Gastrocnemius medialis (tissue), 4 donors: Measurements from ENCODE around the gene SKIC2. TPM values are rescaled to one million over a fixed set of nuclear protein-coding genes. Genes with fewer than 3 reads are reported as not detected.

Source experiments
- ATAC-seq, 2 donors: fragments of 150-250 bp; one replicate each; pipeline ENCODE4 v1.9.1; 2016
- DNase-seq, 2 donors: peaks; one replicate each; pipeline ENCODE4 v3.0.0-alpha.2; 2019
- H3K27ac ChIP-seq, 4 donors: fragments of 200-600 bp; sonication (generic); 1 replicate in 1 of 4; 2 replicates in 3 of 4; pipeline ENCODE4 v1.5.1; 2016 to 2018; ENCODE audit warnings: mild to moderate bottlenecking in 2 of 4, moderate library complexity in 1 of 4
- H3K27me3 ChIP-seq, 3 donors: fragments of 200-600 bp; sonication (generic) in 2 of 3; 1 replicate in 1 of 3; 2 replicates in 2 of 3; pipeline versions ENCODE4 v1.5.1 to v1.6.0; 2016 to 2019; ENCODE audit warnings: mild to moderate bottlenecking in 1 of 3, moderate library complexity in 1 of 3
- H3K36me3 ChIP-seq, 2 donors: fragments of 200-600 bp; sonication (generic) in 1 of 2; one replicate each; pipeline ENCODE4 v1.5.1; 2017 to 2018
- H3K4me1 ChIP-seq, 2 donors: fragments of 200-600 bp; sonication (generic) in 1 of 2; one replicate each; pipeline ENCODE4 v1.5.1; 2016 to 2017; ENCODE audit warnings: mild to moderate bottlenecking in 2 of 2
- H3K4me3 ChIP-seq, 4 donors: fragments of 200-600 bp; sonication (generic) in 3 of 4; 1 replicate in 1 of 4; 2 replicates in 3 of 4; pipeline ENCODE4 v1.5.1; 2016 to 2019; ENCODE audit warnings: mild to moderate bottlenecking in 2 of 4
- H3K9me3 ChIP-seq, 3 donors: fragments of 200-600 bp; sonication (generic) in 2 of 3; 1 replicate in 1 of 3; 2 replicates in 2 of 3; pipeline ENCODE4 v1.5.1; 2016 to 2019
- CTCF ChIP-seq, 5 experiments: fragments of 450-650 bp in 3 of 5; fragments of 200-600 bp in 2 of 5; sonication (generic) in 2 of 5; IDR thresholded peaks in 4 of 5; conservative IDR thresholded peaks in 1 of 5; 1 replicate in 4 of 5; 2 replicates in 1 of 5; pipeline ENCODE4 v1.5.1; 2016 to 2019; ENCODE audit warnings: antibody characterized with exemption in 5 of 5, mild to moderate bottlenecking in 3 of 5, moderate library complexity in 3 of 5
- POLR2A ChIP-seq, 2 donors: fragments of 450-650 bp; IDR thresholded peaks; one replicate each; pipeline ENCODE4 v1.6.1; 2017; ENCODE audit warnings: antibody characterized with exemption in 2 of 2, mild to moderate bottlenecking in 2 of 2, moderate library complexity in 2 of 2
- in situ Hi-C, 4 donors: fragments of 200-750 bp; cut with MboI; loops; one replicate each; pipeline versions ENCODE4 v1.15.0 to v1.8.0; 2017; ENCODE audit warnings: low sequenced_read_pairs in 4 of 4
- intact Hi-C: fragments of 100-400 bp; cut with DNase I; formaldehyde crosslinking; loops from one replicate; pipeline ENCODE4 v1.15.1; 2023; ENCODE audit warnings: low total_unique reads
- total RNA-seq, 4 donors: library from RNA; depleted of rRNA; stranded (reverse); fragments of >200 nt; gene quantifications; one replicate each; pipeline versions ENCODE4 v1.1.0 to v1.2.3, GENCODE V29; 2016

SKIC2 gene
- total RNA-seq, 4 donors from 2014 or later, result 21.2 to 51.9 (median 22.7) TPM

GRCh38 chr6:31940256-31940664 lies 18.7 kb upstream of the SKIC2 start:
- no peak overlapping the region for H3K4me3 ChIP-seq
- DNase-seq, result no peak
- no peaks in the 10 kb centered on the region for H3K4me1 ChIP-seq
- no peaks in the 10 kb centered on the region for H3K36me3 ChIP-seq
- no peak overlapping the region for H3K27ac ChIP-seq
- TF ChIP-seq POLR2A (IDR thresholded peaks at IDR 0.05) (no peak), CTCF (IDR thresholded peaks at IDR 0.05 in 4 of 5, conservative IDR thresholded peaks at IDR 0.05 in 1 of 5) (no peak)
- in situ Hi-C loops, result no loop called here
- H3K27me3 ChIP-seq, result peaks cover 3 to 12% (median 10%) of the 10 kb centered on the region in 3 donors
- ATAC-seq, result no peak
- intact Hi-C loops, result no loop called here
- no peaks in the 10 kb centered on the region for H3K9me3 ChIP-seq

DNA sequence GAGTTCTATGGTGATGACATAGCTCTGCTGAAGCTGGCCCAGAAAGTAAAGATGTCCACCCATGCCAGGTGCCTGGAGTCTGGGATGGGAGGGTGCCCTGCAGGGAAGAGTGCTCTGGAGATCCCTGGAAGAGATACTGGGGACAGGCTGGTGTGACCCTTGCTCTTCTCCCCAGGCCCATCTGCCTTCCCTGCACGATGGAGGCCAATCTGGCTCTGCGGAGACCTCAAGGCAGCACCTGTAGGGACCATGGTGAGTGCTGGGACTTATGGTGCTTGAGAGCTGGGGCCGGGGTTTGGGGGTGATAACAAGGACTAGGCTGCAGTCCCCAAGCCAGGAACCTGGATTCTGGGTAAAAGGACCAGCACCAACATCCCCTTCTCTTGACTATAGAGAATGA lies 15.2 kb upstream of the SKIC2 start:
- H3K27me3 ChIP-seq, result peaks cover 3 to 12% (median 12%) of the 10 kb centered on the region in 3 donors
- no peak for TF ChIP-seq CTCF (IDR thresholded peaks at IDR 0.05 in 4 of 5, conservative IDR thresholded peaks at IDR 0.05 in 1 of 5)
- TF ChIP-seq POLR2A (IDR thresholded peaks at IDR 0.05), result no peak
- H3K4me3 ChIP-seq, result no peak overlapping the region
- no peaks in the 10 kb centered on the region for H3K4me1 ChIP-seq
- no peaks in the 10 kb centered on the region for H3K9me3 ChIP-seq
- DNase-seq (no peak), ATAC-seq (no peak)
- no peak overlapping the region for H3K27ac ChIP-seq
- in situ Hi-C loops, result no loop called here
- no peaks in the 10 kb centered on the region for H3K36me3 ChIP-seq
- intact Hi-C loops, result no loop called here

DNA sequence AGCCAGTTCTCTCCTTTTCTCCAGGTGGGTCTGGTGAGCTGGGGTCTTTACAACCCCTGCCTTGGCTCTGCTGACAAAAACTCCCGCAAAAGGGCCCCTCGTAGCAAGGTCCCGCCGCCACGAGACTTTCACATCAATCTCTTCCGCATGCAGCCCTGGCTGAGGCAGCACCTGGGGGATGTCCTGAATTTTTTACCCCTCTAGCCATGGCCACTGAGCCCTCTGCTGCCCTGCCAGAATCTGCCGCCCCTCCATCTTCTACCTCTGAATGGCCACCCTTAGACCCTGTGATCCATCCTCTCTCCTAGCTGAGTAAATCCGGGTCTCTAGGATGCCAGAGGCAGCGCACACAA lies 13.8 kb upstream of the SKIC2 start:
- H3K4me3 ChIP-seq, result no peak overlapping the region
- intact Hi-C loops, result no loop called here
- DNase-seq (no peak), ATAC-seq (no peak)
- no peaks in the 10 kb centered on the region for H3K4me1 ChIP-seq
- H3K27ac ChIP-seq, result peak overlapping the region; percentile 55 to 80 (median 74)
- in situ Hi-C loops, result no loop called here
- H3K27me3 ChIP-seq, result peaks cover 3 to 12% (median 12%) of the 10 kb centered on the region in 3 donors
- no peaks in the 10 kb centered on the region for H3K36me3 ChIP-seq
- TF ChIP-seq CTCF (IDR thresholded peaks at IDR 0.05 in 4 of 5, conservative IDR thresholded peaks at IDR 0.05 in 1 of 5), result no peak
- no peak for TF ChIP-seq POLR2A (IDR thresholded peaks at IDR 0.05)
- no peaks in the 10 kb centered on the region for H3K9me3 ChIP-seq

DNA sequence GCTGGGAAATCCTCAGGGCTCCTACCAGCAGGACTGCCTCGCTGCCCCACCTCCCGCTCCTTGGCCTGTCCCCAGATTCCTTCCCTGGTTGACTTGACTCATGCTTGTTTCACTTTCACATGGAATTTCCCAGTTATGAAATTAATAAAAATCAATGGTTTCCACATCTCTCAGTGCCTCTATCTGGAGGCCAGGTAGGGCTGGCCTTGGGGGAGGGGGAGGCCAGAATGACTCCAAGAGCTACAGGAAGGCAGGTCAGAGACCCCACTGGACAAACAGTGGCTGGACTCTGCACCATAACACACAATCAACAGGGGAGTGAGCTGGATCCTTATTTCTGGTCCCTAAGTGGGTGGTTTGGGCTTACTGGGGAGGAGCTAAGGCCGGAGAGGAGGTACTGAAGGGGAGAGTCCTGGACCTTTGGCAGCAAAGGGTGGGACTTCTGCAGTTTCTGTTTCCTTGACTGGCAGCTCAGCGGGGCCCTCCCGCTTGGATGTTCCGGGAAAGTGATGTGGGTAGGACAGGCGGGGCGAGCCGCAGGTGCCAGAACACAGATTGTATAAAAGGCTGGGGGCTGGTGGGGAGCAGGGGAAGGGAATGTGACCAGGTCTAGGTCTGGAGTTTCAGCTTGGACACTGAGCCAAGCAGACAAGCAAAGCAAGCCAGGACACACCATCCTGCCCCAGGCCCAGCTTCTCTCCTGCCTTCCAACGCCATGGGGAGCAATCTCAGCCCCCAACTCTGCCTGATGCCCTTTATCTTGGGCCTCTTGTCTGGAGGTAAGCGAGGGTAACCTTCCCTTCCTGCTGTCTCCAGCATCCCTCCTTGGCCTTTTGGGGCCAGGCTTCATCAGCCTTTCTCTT lies 13.2 kb upstream of the SKIC2 start, which contains the start of gene CFB:
Gene CFB, plus strand, starts transcription at position 589 of the 863 bp plus-strand sequence. Its CDS starts 127 bp downstream, at position 716.
- in situ Hi-C loops (no loop called here), intact Hi-C loops (no loop called here)
- peaks cover 3 to 12% (median 12%) of the 10 kb centered on the region in 3 donors for H3K27me3 ChIP-seq
- peak within 1 kb of the TSS; percentile 55 to 80 (median 74) for H3K27ac ChIP-seq
- H3K9me3 ChIP-seq, result no peaks in the 10 kb centered on the region
- TF ChIP-seq CTCF (IDR thresholded peaks at IDR 0.05 in 4 of 5, conservative IDR thresholded peaks at IDR 0.05 in 1 of 5) (no peak), POLR2A (IDR thresholded peaks at IDR 0.05) (no peak)
- ATAC-seq (peak; percentile 69 to 73), DNase-seq (peak; percentile 28 to 69)
- peak within 1 kb of the TSS; percentile 13 to 43 (median 26) for H3K4me3 ChIP-seq
- H3K36me3 ChIP-seq, result no peaks in the 10 kb centered on the region
- no peaks in the 10 kb centered on the region for H3K4me1 ChIP-seq
